A673 (cell line): Measurements from ENCODE around the gene CEBPZ. TPM values are rescaled to one million over a fixed set of nuclear protein-coding genes. Genes with fewer than 3 reads are reported as not detected.

Source experiments
- BruUV-seq: library from RNA; stranded (reverse); fragments of 400-500 nt; replicated peaks from 2 replicates; lab custom pipeline; 2021; lab: Mats Ljungman, UMichigan
- CTCF ChIA-PET: fragments of 300-600 bp; sonication (Branson Sonifier 250); formaldehyde crosslinking; loops from one replicate; lab custom pipeline; 2022; ENCODE audit warnings: antibody characterized with exemption; lab: Charles Lee
- POLR2A ChIA-PET: fragments of 300-600 bp; sonication (Branson Sonifier 250); formaldehyde crosslinking; loops from one replicate; lab custom pipeline; 2022; ENCODE audit warnings: antibody characterized with exemption; ENCODE audit not compliant: low non-redundant PET; lab: Charles Lee
- DNase-seq: peaks from one replicate; pipeline ENCODE4 v3.0.0-alpha.2; 2015; ENCODE audit warnings: low spot score
- H3K27ac ChIP-seq: fragments of 200-600 bp; sonication (generic); 2 replicates; pipeline ENCODE4 v1.5.1; 2016; ENCODE audit warnings: mixed run types, low read depth, mild to moderate bottlenecking, mixed read lengths, antibody characterized with exemption, low read length; ENCODE audit not compliant: poor library complexity, severe bottlenecking
- H3K27me3 ChIP-seq: fragments of 200-600 bp; sonication (generic); replicated peaks from 2 replicates; pipeline ENCODE4 v1.6.1; 2017; ENCODE audit warnings: mixed run types, low read depth, mild to moderate bottlenecking, mixed read lengths, antibody characterized with exemption, low read length; ENCODE audit not compliant: insufficient read depth, poor library complexity
- H3K36me3 ChIP-seq: fragments of 200-600 bp; sonication (generic); 2 replicates; pipeline ENCODE4 v1.6.1; 2016; ENCODE audit warnings: mixed run types, mild to moderate bottlenecking, mixed read lengths, antibody characterized with exemption, low read length; ENCODE audit not compliant: insufficient read depth, poor library complexity, severe bottlenecking
- H3K4me1 ChIP-seq: fragments of 200-600 bp; sonication (generic); 2 replicates; pipeline ENCODE4 v1.6.1; 2017; ENCODE audit warnings: mixed run types, mild to moderate bottlenecking, mixed read lengths, antibody characterized with exemption, low read length; ENCODE audit not compliant: insufficient read depth, poor library complexity, severe bottlenecking
- H3K4me3 ChIP-seq: fragments of 200-600 bp; sonication (generic); 2 replicates; pipeline ENCODE4 v1.5.1; 2016; ENCODE audit warnings: low read depth, mixed run types, mild to moderate bottlenecking, mixed read lengths, low read length; ENCODE audit not compliant: poor library complexity, severe bottlenecking
- H3K9me3 ChIP-seq: fragments of 200-600 bp; sonication (generic); 2 replicates; pipeline ENCODE4 v1.6.1; 2016; ENCODE audit warnings: mixed run types, low read depth, mild to moderate bottlenecking, mixed read lengths, antibody characterized with exemption, low read length; ENCODE audit not compliant: poor library complexity, severe bottlenecking
- CTCF ChIP-seq: fragments of 300-800, 200-600 bp; sonication (generic); conservative IDR thresholded peaks from 2 replicates; pipeline ENCODE4 v1.5.1; 2017; ENCODE audit warnings: low read depth, mild to moderate bottlenecking, antibody characterized with exemption, low read length, moderate library complexity, mixed read lengths
- EZH2 ChIP-seq: fragments of 200-600 bp; sonication (generic); IDR thresholded peaks from 2 replicates; pipeline ENCODE4 v1.6.1; 2017; ENCODE audit warnings: borderline replicate concordance, low read depth, mild to moderate bottlenecking, mixed read lengths, antibody characterized with exemption, low read length; ENCODE audit not compliant: poor library complexity, severe bottlenecking
- intact Hi-C: fragments of 100-400 bp; cut with micrococcal nuclease; formaldehyde crosslinking; loops from one replicate; pipeline ENCODE4 v1.10.0; 2022; ENCODE audit not compliant: unreplicated experiment
- total RNA-seq: library from RNA; stranded (reverse); gene quantifications from 2 replicates; pipeline ENCODE4 v1.2.3, GENCODE V29; 2021

The CEBPZ gene
- total RNA-seq, 1 experiment from 2014 or later, result 98.9 TPM

GRCh38 chr2:37271376-37272067 lies 40.1 kb upstream of the CEBPZ start:
- intact Hi-C loops, result no loop called here
- no peaks in the 10 kb centered on the region for H3K27me3 ChIP-seq
- ChIA-PET POLR2A (no interaction called here), CTCF (no interaction called here)
- H3K27ac ChIP-seq, result no peak overlapping the region
- BruUV-seq, result no TSS peak
- no peak for DNase-seq
- H3K4me1 ChIP-seq, result no peaks in the 10 kb centered on the region
- TF ChIP-seq EZH2, result no peak
- no peak for TF ChIP-seq CTCF
- H3K9me3 ChIP-seq, result no peaks in the 10 kb centered on the region
- no peak overlapping the region for H3K4me3 ChIP-seq
- H3K36me3 ChIP-seq, result peaks cover 56% of the 10 kb centered on the region

GRCh38 chr2:37268111-37268510 lies 36.7 kb upstream of the CEBPZ start:
- ChIA-PET POLR2A (no interaction called here), CTCF (no interaction called here)
- no peaks in the 10 kb centered on the region for H3K27me3 ChIP-seq
- BruUV-seq, result no TSS peak
- peaks cover 42% of the 10 kb centered on the region for H3K36me3 ChIP-seq
- no peak overlapping the region for H3K27ac ChIP-seq
- TF ChIP-seq CTCF, result no peak
- no peak for TF ChIP-seq EZH2
- intact Hi-C loops, result no loop called here
- H3K4me1 ChIP-seq, result no peaks in the 10 kb centered on the region
- DNase-seq, result no peak
- no peak overlapping the region for H3K4me3 ChIP-seq
- no peaks in the 10 kb centered on the region for H3K9me3 ChIP-seq

- H3K4me1 ChIP-seq, result no peaks in the 10 kb centered on the region
- no peak for TF ChIP-seq EZH2
- no peak for TF ChIP-seq CTCF
- no peak overlapping the region for H3K4me3 ChIP-seq
- ChIA-PET CTCF (no interaction called here), POLR2A (no interaction called here)
- H3K36me3 ChIP-seq, result peaks cover 39% of the 10 kb centered on the region
- H3K27me3 ChIP-seq, result no peaks in the 10 kb centered on the region
- no peaks in the 10 kb centered on the region for H3K9me3 ChIP-seq
- H3K27ac ChIP-seq, result no peak overlapping the region
- intact Hi-C loops, result no loop called here
- DNase-seq, result no peak
- no TSS peak for BruUV-seq
Observed at GRCh38 chr2:37267685-37268084, 36.3 kb upstream of the CEBPZ start.
